PC-3 (cell line): ENCODE data around the gene PDE2A. TPM values are rescaled to one million over a fixed set of nuclear protein-coding genes. Genes with fewer than 3 reads are reported as not detected.

Source experiments
- ATAC-seq: fragments of 200-7000 bp; cut with Tn5 transposase; 2 replicates; pipeline ENCODE4 v1.9.1; 2020; ENCODE audit warnings: mild to moderate bottlenecking, moderate library complexity
- BruUV-seq: library from RNA; stranded (reverse); fragments of 400-500 nt; replicated peaks from 2 replicates; lab custom pipeline; 2021; lab: Mats Ljungman, UMichigan
- CTCF ChIA-PET: fragments of 300-600 bp; sonication (Branson Sonifier 250); formaldehyde crosslinking; loops from one replicate; lab custom pipeline; 2022; ENCODE audit warnings: antibody characterized with exemption; lab: Charles Lee
- POLR2A ChIA-PET: fragments of 300-600 bp; sonication (Branson Sonifier 250); formaldehyde crosslinking; loops from one replicate; lab custom pipeline; 2022; ENCODE audit warnings: antibody characterized with exemption; ENCODE audit not compliant: unreplicated experiment; lab: Charles Lee
- DNase-seq: peaks from one replicate; pipeline ENCODE4 v3.0.0-alpha.2; 2015
- H2AFZ ChIP-seq: fragments of 300-600 bp; sonication (generic); 2 replicates; pipeline ENCODE4 v1.6.0; 2016; ENCODE audit warnings: antibody characterized with exemption, low read length
- H3F3A ChIP-seq: fragments of 300-600 bp; sonication (generic); one replicate; pipeline ENCODE4 v1.6.0; 2017; ENCODE audit warnings: antibody characterized with exemption, low read length, control low read depth, mild to moderate bottlenecking; ENCODE audit not compliant: unreplicated experiment
- H3K27ac ChIP-seq: fragments of 300-600 bp; sonication (generic); 2 replicates; pipeline ENCODE4 v1.5.1; 2016; ENCODE audit warnings: mild to moderate bottlenecking, low read length
- H3K27me3 ChIP-seq: fragments of 300-600 bp; sonication (generic); 2 replicates; pipeline ENCODE4 v1.6.1; 2016; ENCODE audit warnings: low read length, mixed read lengths
- H3K36me3 ChIP-seq: fragments of 300-600 bp; sonication (generic); 2 replicates; pipeline ENCODE4 v1.6.1; 2016; ENCODE audit warnings: low read depth, mixed run types, low read length, mixed read lengths
- H3K4me1 ChIP-seq: fragments of 300-600 bp; sonication (generic); 2 replicates; pipeline ENCODE4 v1.5.1; 2016; ENCODE audit warnings: low read length; ENCODE audit not compliant: insufficient read depth
- H3K4me2 ChIP-seq: fragments of 300-600 bp; sonication (generic); 2 replicates; pipeline ENCODE4 v1.6.0; 2016; ENCODE audit warnings: low read length
- H3K4me3 ChIP-seq: fragments of 300-600 bp; sonication (generic); 2 replicates; pipeline ENCODE4 v1.5.1; 2016; ENCODE audit warnings: mild to moderate bottlenecking, low read length, mixed read lengths
- H3K79me2 ChIP-seq: fragments of 300-600 bp; sonication (generic); 2 replicates; pipeline ENCODE4 v1.6.1; 2017; ENCODE audit warnings: low read length, mixed read lengths
- H3K9ac ChIP-seq: fragments of 300-600 bp; sonication (generic); 2 replicates; pipeline ENCODE4 v1.6.0; 2016; ENCODE audit warnings: mild to moderate bottlenecking, low read length
- H3K9me2 ChIP-seq: fragments of 300-600 bp; sonication (generic); replicated peaks from 2 replicates; pipeline ENCODE4 v1.6.1; 2016; ENCODE audit warnings: mixed run types, low read length, mixed read lengths
- H3K9me3 ChIP-seq: fragments of 300-600 bp; sonication (generic); 2 replicates; pipeline ENCODE4 v1.6.1; 2016; ENCODE audit warnings: low read length, mixed read lengths
- H4K20me1 ChIP-seq: fragments of 300-600 bp; sonication (generic); 2 replicates; pipeline ENCODE4 v1.6.1; 2016; ENCODE audit warnings: low read length, mixed read lengths
- EZH2 ChIP-seq: fragments of 300-600 bp; sonication (generic); IDR thresholded peaks from one replicate; pipeline ENCODE4 v1.6.1; 2017; ENCODE audit warnings: antibody characterized with exemption, mild to moderate bottlenecking, low read length; ENCODE audit not compliant: unreplicated experiment
- EZH2phosphoT487 ChIP-seq: fragments of 300-600 bp; sonication (generic); IDR thresholded peaks from 2 replicates; pipeline ENCODE4 v1.6.1; 2018; ENCODE audit warnings: mild to moderate bottlenecking, antibody characterized with exemption, low read length, borderline replicate concordance
- intact Hi-C: fragments of 100-400 bp; cut with micrococcal nuclease; formaldehyde crosslinking; loops from 2 replicates; pipeline ENCODE4 v1.9.0; 2023
- total RNA-seq: library from RNA; depleted of rRNA; stranded (reverse); fragments of >200 nt; gene quantifications from 2 replicates; pipeline ENCODE4 v1.2.3, GENCODE V29; 2014
- TF ChIP-seq, protein P1 (sequence below): fragments of 300-600 bp; sonication (generic); conservative IDR thresholded peaks from 2 replicates; pipeline ENCODE4 v1.5.1; 2017; ENCODE audit warnings: antibody characterized with exemption, low read depth, mild to moderate bottlenecking, low read length

The PDE2A gene
- total RNA-seq, 1 experiment from 2014 or later, result 2.6 TPM

DNA sequence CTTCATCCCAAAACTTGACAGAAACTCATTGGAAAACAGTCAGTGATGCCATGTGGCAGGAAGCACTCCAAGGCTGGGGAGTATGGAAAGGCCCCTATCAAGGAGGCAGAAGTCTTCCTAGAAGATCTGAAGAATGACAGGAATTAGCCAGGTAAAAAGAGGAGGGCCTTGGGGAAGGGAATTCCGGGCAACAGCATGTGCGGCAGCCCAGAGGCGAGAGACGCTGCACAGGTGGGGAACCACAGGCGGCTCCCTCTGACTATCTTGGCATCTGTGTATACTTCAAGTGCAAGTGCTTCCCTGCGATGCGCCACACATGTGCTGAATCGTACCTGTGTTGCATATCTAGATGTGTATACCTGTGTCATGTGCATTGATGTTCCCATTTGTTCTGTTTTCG lies 12.7 kb downstream of the PDE2A start:
- H3K9me2 ChIP-seq, result no peaks in the 10 kb centered on the region
- no peaks in the 10 kb centered on the region for H4K20me1 ChIP-seq
- CTCF ChIA-PET, result no interaction called here
- intact Hi-C loops, result no loop called here
- H3K4me1 ChIP-seq, result no peaks in the 10 kb centered on the region
- no peak overlapping the region for H2AFZ ChIP-seq
- no peaks in the 10 kb centered on the region for H3K79me2 ChIP-seq
- H3F3A ChIP-seq, result no peaks in the 10 kb centered on the region
- ATAC-seq (no peak), DNase-seq (no peak)
- POLR2A ChIA-PET, result no interaction called here
- no peak overlapping the region for H3K9ac ChIP-seq
- no TSS peak for BruUV-seq
- no peak overlapping the region for H3K4me2 ChIP-seq
- H3K4me3 ChIP-seq, result no peak overlapping the region
- no peak for TF ChIP-seq EZH2
- TF ChIP-seq, protein P1, sequence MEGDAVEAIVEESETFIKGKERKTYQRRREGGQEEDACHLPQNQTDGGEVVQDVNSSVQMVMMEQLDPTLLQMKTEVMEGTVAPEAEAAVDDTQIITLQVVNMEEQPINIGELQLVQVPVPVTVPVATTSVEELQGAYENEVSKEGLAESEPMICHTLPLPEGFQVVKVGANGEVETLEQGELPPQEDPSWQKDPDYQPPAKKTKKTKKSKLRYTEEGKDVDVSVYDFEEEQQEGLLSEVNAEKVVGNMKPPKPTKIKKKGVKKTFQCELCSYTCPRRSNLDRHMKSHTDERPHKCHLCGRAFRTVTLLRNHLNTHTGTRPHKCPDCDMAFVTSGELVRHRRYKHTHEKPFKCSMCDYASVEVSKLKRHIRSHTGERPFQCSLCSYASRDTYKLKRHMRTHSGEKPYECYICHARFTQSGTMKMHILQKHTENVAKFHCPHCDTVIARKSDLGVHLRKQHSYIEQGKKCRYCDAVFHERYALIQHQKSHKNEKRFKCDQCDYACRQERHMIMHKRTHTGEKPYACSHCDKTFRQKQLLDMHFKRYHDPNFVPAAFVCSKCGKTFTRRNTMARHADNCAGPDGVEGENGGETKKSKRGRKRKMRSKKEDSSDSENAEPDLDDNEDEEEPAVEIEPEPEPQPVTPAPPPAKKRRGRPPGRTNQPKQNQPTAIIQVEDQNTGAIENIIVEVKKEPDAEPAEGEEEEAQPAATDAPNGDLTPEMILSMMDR, result no peak
- no peak for TF ChIP-seq EZH2phosphoT487
- H3K36me3 ChIP-seq, result no peaks in the 10 kb centered on the region
- no peaks in the 10 kb centered on the region for H3K9me3 ChIP-seq
- H3K27me3 ChIP-seq, result peaks cover 14% of the 10 kb centered on the region; the same call in 1 of the 2 replicates
- no peak overlapping the region for H3K27ac ChIP-seq

DNA sequence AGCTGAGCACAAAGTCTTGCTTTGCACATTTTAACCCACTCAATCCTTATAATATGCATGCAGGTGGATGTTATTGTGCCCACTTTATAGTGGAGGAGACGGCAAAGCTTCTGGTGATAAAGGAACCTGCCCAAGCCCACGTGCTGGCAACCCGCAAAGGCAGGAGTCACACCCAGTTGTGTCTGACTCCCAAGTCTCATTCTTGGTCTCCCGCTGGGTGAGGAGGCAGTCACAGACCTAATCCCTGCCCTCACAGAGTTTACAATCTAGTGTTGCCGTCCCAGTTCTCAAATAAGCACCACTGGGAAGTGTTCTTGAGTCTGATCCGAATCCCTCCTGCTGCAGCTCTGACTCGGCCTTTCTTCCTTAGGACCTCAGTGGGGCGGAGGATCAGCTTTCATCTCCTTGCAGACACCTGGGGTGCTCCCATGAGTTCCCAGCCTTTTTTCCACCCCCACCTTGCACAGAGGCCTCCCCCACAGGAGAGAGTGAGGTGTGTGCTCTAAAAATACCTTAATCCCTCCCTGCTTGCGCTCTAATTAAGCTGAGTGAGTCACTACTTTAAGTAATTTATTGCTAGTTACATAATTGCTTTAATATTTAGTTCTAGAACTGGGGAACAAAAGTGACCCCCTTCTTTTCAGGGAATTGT lies 15.1 kb downstream of the PDE2A start:
- no peak for ATAC-seq
- H3K27ac ChIP-seq, result no peak overlapping the region
- H4K20me1 ChIP-seq, result no peaks in the 10 kb centered on the region
- no TSS peak for BruUV-seq
- CTCF ChIA-PET, result no interaction called here
- no peak for DNase-seq
- TF ChIP-seq, protein P1, result no peak
- TF ChIP-seq EZH2 (no peak), EZH2phosphoT487 (no peak)
- intact Hi-C loops, result no loop called here
- H3F3A ChIP-seq, result no peaks in the 10 kb centered on the region
- no peaks in the 10 kb centered on the region for H3K9me3 ChIP-seq
- POLR2A ChIA-PET, result no interaction called here
- no peak overlapping the region for H3K4me3 ChIP-seq
- H3K4me2 ChIP-seq, result no peak overlapping the region
- no peaks in the 10 kb centered on the region for H3K79me2 ChIP-seq
- H3K4me1 ChIP-seq, result no peaks in the 10 kb centered on the region
- H3K36me3 ChIP-seq, result no peaks in the 10 kb centered on the region
- H3K9me2 ChIP-seq, result no peaks in the 10 kb centered on the region
- H2AFZ ChIP-seq, result no peak overlapping the region
- H3K9ac ChIP-seq, result no peak overlapping the region
- H3K27me3 ChIP-seq, result peaks cover 14% of the 10 kb centered on the region; the same call in 1 of the 2 replicates

DNA sequence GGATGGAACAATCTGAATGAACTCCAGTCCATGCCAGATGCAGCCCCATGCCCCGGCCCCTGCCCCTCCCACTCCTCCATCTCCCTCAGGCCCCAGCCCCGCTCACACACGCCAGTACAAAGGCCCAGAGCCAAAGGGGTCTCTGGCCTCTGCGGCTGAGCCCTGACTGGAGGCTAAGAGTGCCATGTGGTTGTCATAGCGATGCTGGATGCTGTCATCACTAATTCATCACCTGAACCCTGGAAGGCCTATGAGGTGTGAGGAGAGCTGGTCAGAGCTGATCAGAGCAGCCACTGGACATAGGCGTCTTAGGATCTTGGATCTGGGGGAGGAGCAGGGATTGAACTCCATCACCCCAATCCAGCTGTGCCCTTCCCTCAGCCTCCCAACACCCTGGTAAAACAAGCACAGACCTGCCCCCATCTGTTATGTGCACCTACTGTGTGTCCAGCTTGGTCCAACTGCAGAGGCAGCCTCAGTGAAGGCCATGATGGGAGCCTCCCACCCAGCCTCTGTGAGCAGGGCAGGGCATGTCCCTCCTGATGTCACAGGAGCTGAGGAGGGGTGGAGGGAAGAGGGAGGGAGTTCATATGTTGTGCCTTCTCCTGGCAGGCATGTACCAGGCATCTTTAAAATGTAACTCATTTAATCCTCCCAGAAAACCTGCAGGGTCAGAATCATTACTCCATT lies 16.7 kb downstream of the PDE2A start:
- DNase-seq, result no peak
- H4K20me1 ChIP-seq, result no peaks in the 10 kb centered on the region
- no peaks in the 10 kb centered on the region for H3F3A ChIP-seq
- ChIA-PET CTCF (no interaction called here), POLR2A (no interaction called here)
- no peaks in the 10 kb centered on the region for H3K9me2 ChIP-seq
- H3K9ac ChIP-seq, result no peak overlapping the region
- H3K4me2 ChIP-seq, result no peak overlapping the region
- TF ChIP-seq EZH2 (no peak), EZH2phosphoT487 (no peak)
- TF ChIP-seq, protein P1, result no peak
- H3K4me1 ChIP-seq, result no peaks in the 10 kb centered on the region
- no peaks in the 10 kb centered on the region for H3K36me3 ChIP-seq
- no peak overlapping the region for H2AFZ ChIP-seq
- H3K9me3 ChIP-seq, result no peaks in the 10 kb centered on the region
- H3K27ac ChIP-seq, result no peak overlapping the region
- ATAC-seq, result no peak
- H3K27me3 ChIP-seq, result peaks cover 14% of the 10 kb centered on the region; the same call in 1 of the 2 replicates
- H3K79me2 ChIP-seq, result no peaks in the 10 kb centered on the region
- BruUV-seq, result no TSS peak
- no peak overlapping the region for H3K4me3 ChIP-seq
- intact Hi-C loops, result no loop called here
